Measurements from ENCODE around the gene HECW1. TPM values are rescaled to one million over a fixed set of nuclear protein-coding genes. Genes with fewer than 3 reads are reported as not detected.

Gene HECW1
- total RNA-seq, 1 experiment from 2014 or later = 2.7 TPM

DNA sequence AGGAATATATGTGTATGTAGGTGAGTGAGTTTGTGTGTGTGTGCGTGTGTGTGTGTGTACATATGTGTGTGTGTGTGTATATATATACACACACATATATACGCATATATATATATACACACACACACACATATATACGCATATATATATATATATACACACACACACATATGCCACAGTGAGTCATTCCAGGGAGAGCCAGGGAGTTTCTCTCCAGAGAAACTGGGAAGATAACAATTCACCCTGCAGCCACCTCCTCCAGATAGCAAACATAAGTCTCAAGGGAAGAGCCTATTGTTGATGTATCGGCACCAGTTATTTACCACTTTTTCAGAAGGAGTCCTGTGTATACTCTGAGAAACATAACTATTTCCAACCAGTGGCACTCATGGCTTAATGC is 368.1 kb downstream of the HECW1 start:
- no peak overlapping the region for H3K4me2 ChIP-seq
- no peak overlapping the region for H3K27ac ChIP-seq
- CTCF ChIA-PET = interaction anchor here (0.7 kb wide), 1 partner anchor 1506 kb away, joined by 4 read pairs; no protein-coding TSS in a partner anchor
- H3K4me3 ChIP-seq = no peak overlapping the region
- TF ChIP-seq EZH2 (IDR thresholded peaks at IDR 0.05; ENCODE audit: low read depth) = no peak
- TF ChIP-seq, protein P1, sequence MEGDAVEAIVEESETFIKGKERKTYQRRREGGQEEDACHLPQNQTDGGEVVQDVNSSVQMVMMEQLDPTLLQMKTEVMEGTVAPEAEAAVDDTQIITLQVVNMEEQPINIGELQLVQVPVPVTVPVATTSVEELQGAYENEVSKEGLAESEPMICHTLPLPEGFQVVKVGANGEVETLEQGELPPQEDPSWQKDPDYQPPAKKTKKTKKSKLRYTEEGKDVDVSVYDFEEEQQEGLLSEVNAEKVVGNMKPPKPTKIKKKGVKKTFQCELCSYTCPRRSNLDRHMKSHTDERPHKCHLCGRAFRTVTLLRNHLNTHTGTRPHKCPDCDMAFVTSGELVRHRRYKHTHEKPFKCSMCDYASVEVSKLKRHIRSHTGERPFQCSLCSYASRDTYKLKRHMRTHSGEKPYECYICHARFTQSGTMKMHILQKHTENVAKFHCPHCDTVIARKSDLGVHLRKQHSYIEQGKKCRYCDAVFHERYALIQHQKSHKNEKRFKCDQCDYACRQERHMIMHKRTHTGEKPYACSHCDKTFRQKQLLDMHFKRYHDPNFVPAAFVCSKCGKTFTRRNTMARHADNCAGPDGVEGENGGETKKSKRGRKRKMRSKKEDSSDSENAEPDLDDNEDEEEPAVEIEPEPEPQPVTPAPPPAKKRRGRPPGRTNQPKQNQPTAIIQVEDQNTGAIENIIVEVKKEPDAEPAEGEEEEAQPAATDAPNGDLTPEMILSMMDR (conservative IDR thresholded peaks at IDR 0.05) = no peak
- no peaks in the 10 kb centered on the region for H3F3A ChIP-seq (ENCODE audit: insufficient read depth, low read depth)
- H2AFZ ChIP-seq = no peak overlapping the region
- no peaks in the 10 kb centered on the region; the same call in 1 of the 2 replicates for H4K20me1 ChIP-seq (ENCODE audit: insufficient read depth)
- H3K36me3 ChIP-seq (ENCODE audit: low read depth) = no peaks in the 10 kb centered on the region
- H3K4me1 ChIP-seq (replicated peaks; ENCODE audit: insufficient read depth) = no peaks in the 10 kb centered on the region
- intact Hi-C loops (cut with micrococcal nuclease; ENCODE audit: unreplicated experiment) = no loop called here
- POLR2A ChIA-PET (ENCODE audit: unreplicated experiment) = no interaction called here
- BruUV-seq (replicated peaks) = no TSS peak
- no peaks in the 10 kb centered on the region for H3K27me3 ChIP-seq (ENCODE audit: insufficient read depth, low read depth)
- H3K9me3 ChIP-seq (ENCODE audit: insufficient read depth, low read depth) = no peaks in the 10 kb centered on the region
- H3K79me2 ChIP-seq (ENCODE audit: low read depth) = no peaks in the 10 kb centered on the region
- no peaks in the 10 kb centered on the region for H3K9me2 ChIP-seq (ENCODE audit: insufficient read depth)
- DNase-seq = no peak

DNA sequence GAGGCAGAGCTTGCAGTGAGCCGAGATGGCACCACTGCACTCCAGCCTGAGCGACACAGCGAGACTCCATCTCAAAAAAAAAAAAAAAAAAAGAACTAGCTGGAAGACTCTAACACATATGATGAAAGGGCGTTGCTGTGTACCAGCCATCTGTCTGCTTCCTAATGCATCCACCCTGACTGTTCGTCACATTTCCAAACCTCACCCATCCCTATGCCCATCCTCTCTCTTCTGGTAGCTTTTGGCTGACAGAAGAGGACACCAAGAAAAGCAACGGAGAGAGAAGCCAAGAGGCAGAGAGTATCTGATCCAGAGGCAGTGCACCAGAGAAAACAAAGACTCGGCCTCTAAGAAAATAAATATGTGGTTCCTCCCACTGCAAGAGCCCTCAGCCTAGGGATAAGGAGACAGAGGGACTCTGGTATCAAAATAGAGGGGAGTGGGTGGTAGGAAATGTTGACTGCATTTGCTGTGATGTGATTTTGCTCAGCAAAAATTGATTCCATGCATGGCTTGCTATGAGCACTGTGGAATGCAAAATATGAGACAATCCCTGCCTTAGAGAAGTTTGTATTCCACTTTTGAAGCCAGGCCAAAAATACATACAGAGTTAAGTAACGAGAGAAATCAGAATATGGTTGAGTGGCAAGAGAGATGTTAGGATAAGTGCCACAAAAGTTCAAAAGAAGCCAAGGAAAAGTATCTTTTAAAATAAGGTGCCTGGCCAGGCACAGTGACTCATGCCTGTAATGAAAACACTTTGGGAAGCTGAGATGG is 369.6 kb downstream of the HECW1 start:
- no peak overlapping the region for H3K4me2 ChIP-seq
- no TSS peak for BruUV-seq (replicated peaks)
- H3K4me1 ChIP-seq (replicated peaks; ENCODE audit: insufficient read depth) = no peaks in the 10 kb centered on the region
- peak in 1 of 2 experiments; percentile 61 for DNase-seq
- ChIA-PET POLR2A (ENCODE audit: unreplicated experiment) (no interaction called here), CTCF (no interaction called here)
- H4K20me1 ChIP-seq (ENCODE audit: insufficient read depth) = no peaks in the 10 kb centered on the region; the same call in 1 of the 2 replicates
- TF ChIP-seq, protein P1 (conservative IDR thresholded peaks at IDR 0.05) = no peak
- no peak for TF ChIP-seq EZH2 (IDR thresholded peaks at IDR 0.05; ENCODE audit: low read depth)
- no peaks in the 10 kb centered on the region for H3K36me3 ChIP-seq (ENCODE audit: low read depth)
- H3K27ac ChIP-seq = no peak overlapping the region
- no peaks in the 10 kb centered on the region for H3F3A ChIP-seq (ENCODE audit: insufficient read depth, low read depth)
- no peaks in the 10 kb centered on the region for H3K9me2 ChIP-seq (ENCODE audit: insufficient read depth)
- H2AFZ ChIP-seq = no peak overlapping the region
- intact Hi-C loops (cut with micrococcal nuclease; ENCODE audit: unreplicated experiment) = no loop called here
- H3K9me3 ChIP-seq (ENCODE audit: insufficient read depth, low read depth) = no peaks in the 10 kb centered on the region
- H3K27me3 ChIP-seq (ENCODE audit: insufficient read depth, low read depth) = no peaks in the 10 kb centered on the region
- H3K4me3 ChIP-seq = no peak overlapping the region
- H3K79me2 ChIP-seq (ENCODE audit: low read depth) = no peaks in the 10 kb centered on the region

DNA sequence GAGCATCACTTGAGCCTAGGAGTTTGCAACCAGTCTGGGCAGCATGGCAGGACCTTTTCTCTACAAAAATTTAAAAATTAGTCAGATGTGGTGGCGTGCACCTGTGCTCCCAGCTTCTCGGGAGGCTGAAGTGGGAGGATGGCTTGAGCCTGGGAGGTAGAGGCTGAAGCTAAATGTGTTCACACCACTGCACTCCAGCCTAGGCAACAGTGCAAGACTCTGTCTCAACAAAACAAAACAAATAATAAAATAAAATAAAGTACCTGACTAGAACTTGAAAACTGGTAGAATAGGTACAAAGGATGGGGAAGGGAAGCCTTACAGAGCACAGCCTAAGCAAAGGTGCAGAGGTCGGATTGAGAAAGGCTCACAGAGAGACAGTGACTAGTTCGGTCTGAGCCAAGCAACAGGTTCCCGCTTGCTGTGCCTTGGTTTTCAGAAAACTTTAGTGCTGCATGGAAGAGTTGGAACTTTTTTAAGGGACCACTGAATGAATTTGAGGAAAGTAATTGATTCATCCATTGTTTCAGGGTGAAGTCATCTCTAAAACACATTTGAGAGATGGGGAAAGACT is 370.3 kb downstream of the HECW1 start:
- Histone ChIP-seq H3F3A (ENCODE audit: insufficient read depth, low read depth) (no peaks in the 10 kb centered on the region), H2AFZ (no peak overlapping the region), H3K4me1 (replicated peaks; ENCODE audit: insufficient read depth) (no peaks in the 10 kb centered on the region), H4K20me1 (ENCODE audit: insufficient read depth) (no peaks in the 10 kb centered on the region; the same call in 1 of the 2 replicates), H3K36me3 (ENCODE audit: low read depth) (no peaks in the 10 kb centered on the region), H3K9me3 (ENCODE audit: insufficient read depth, low read depth) (no peaks in the 10 kb centered on the region), H3K4me3 (no peak overlapping the region), H3K79me2 (ENCODE audit: low read depth) (no peaks in the 10 kb centered on the region), H3K9me2 (ENCODE audit: insufficient read depth) (no peaks in the 10 kb centered on the region), H3K27ac (no peak overlapping the region), H3K27me3 (ENCODE audit: insufficient read depth, low read depth) (0 out of 2 replicates have a peak, but pooled peaks cover 2% of the 10 kb centered on the region), H3K4me2 (no peak overlapping the region)
- no peak for TF ChIP-seq EZH2 (IDR thresholded peaks at IDR 0.05; ENCODE audit: low read depth)
- TF ChIP-seq, protein P1 (conservative IDR thresholded peaks at IDR 0.05) = no peak
- no peak for DNase-seq
- CTCF ChIA-PET = no interaction called here
- no TSS peak for BruUV-seq (replicated peaks)
- POLR2A ChIA-PET (ENCODE audit: unreplicated experiment) = no interaction called here
- intact Hi-C loops (cut with micrococcal nuclease; ENCODE audit: unreplicated experiment) = no loop called here

Data from PC-9 (cell line).